Mammary epithelial cell (primary cell): ENCODE results near the gene RXFP4.

ENCODE experiments used
- EZH2 ChIP-seq: IDR thresholded peaks from 2 replicates; pipeline ENCODE4 v1.6.1; 2012; ENCODE audit warnings: low read length, inconsistent platforms, borderline replicate concordance
- TF ChIP-seq, protein P1 (sequence below), 2 donors: IDR thresholded peaks in 1 of 2; conservative IDR thresholded peaks in 1 of 2; 2 replicates each; pipeline ENCODE4 v1.5.1; 2011 to 2012; ENCODE audit warnings: inconsistent platforms in 2 of 2, low read length in 2 of 2, mild to moderate bottlenecking in 2 of 2, control low read depth in 1 of 2, low read depth in 1 of 2; ENCODE audit not compliant: insufficient read depth in 1 of 2; ENCODE audit errors: extremely low read depth in 1 of 2

DNA sequence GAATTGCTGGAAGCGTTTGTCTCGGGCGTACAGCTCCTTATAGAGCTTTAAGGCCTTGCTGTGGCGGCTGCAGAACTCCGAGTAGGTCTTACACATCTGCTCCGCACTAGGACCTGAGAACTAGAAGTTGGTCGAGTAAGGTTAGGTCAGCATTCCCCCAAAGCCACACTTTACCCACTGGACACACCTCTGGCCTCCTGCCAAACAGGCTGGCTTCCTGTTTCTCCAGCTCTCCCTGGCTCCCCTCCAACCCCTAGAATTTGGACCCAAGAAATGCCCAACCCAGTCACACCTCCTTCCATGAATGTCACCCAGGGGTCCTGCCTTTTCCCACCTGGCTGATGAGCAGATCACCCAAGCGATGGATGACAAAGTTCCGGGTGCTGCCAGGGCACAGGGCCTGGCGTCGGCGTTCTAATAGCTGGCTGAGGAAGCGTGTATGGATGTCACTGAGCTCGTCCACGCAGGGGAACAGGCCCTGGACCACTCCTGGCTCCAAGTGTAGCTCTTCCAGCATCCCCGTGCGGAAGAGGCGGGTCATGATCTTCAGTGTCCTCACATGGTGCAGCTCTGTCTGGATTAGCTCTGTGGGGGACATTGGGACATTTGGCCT is 21.3 kb downstream of the RXFP4 start:
- no peak for TF ChIP-seq EZH2
- TF ChIP-seq, protein P1, sequence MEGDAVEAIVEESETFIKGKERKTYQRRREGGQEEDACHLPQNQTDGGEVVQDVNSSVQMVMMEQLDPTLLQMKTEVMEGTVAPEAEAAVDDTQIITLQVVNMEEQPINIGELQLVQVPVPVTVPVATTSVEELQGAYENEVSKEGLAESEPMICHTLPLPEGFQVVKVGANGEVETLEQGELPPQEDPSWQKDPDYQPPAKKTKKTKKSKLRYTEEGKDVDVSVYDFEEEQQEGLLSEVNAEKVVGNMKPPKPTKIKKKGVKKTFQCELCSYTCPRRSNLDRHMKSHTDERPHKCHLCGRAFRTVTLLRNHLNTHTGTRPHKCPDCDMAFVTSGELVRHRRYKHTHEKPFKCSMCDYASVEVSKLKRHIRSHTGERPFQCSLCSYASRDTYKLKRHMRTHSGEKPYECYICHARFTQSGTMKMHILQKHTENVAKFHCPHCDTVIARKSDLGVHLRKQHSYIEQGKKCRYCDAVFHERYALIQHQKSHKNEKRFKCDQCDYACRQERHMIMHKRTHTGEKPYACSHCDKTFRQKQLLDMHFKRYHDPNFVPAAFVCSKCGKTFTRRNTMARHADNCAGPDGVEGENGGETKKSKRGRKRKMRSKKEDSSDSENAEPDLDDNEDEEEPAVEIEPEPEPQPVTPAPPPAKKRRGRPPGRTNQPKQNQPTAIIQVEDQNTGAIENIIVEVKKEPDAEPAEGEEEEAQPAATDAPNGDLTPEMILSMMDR (conservative IDR thresholded peaks at IDR 0.05 in 1 of 2, IDR thresholded peaks at IDR 0.05 in 1 of 2; ENCODE audit: extremely low read depth in 1 of 2, insufficient read depth in 1 of 2, low read depth in 1 of 2, low read length in 2 of 2): no peak
